Hepatocyte (in vitro differentiated cells): ENCODE measurements around the gene RRP15. TPM values are rescaled to one million over a fixed set of nuclear protein-coding genes. Genes with fewer than 3 reads are reported as not detected.

Experiments
- DNase-seq: peaks from one replicate; pipeline ENCODE4 v3.0.0-alpha.2; 2016; ENCODE audit warnings: low spot score
- H2AFZ ChIP-seq: fragments of 200-600 bp; sonication (generic); 2 replicates; pipeline ENCODE4 v1.6.0; 2016; ENCODE audit warnings: antibody characterized with exemption, mild to moderate bottlenecking
- H3K27ac ChIP-seq: fragments of 200-600 bp; sonication (generic); 2 replicates; pipeline ENCODE4 v1.5.1; 2016; ENCODE audit warnings: mild to moderate bottlenecking
- H3K27me3 ChIP-seq: fragments of 200-600 bp; sonication (generic); 2 replicates; pipeline ENCODE4 v1.6.1; 2016
- H3K36me3 ChIP-seq: fragments of 200-600 bp; sonication (generic); replicated peaks from 2 replicates; pipeline ENCODE4 v1.5.1; 2016; ENCODE audit warnings: low read depth; ENCODE audit not compliant: insufficient read depth
- H3K4me1 ChIP-seq: fragments of 200-600 bp; sonication (generic); 2 replicates; pipeline ENCODE4 v1.5.1; 2016; ENCODE audit warnings: mild to moderate bottlenecking, moderate library complexity; ENCODE audit not compliant: insufficient read depth
- H3K4me2 ChIP-seq: fragments of 200-600 bp; sonication (generic); 2 replicates; pipeline ENCODE4 v1.6.0; 2016
- H3K4me3 ChIP-seq: fragments of 200-600 bp; sonication (generic); 2 replicates; pipeline ENCODE4 v1.5.1; 2016; ENCODE audit warnings: mild to moderate bottlenecking
- H3K79me2 ChIP-seq: fragments of 200-600 bp; sonication (generic); 2 replicates; pipeline ENCODE4 v1.6.0; 2017; ENCODE audit warnings: mild to moderate bottlenecking
- H3K9me2 ChIP-seq: fragments of 200-600 bp; sonication (generic); replicated peaks from 2 replicates; pipeline ENCODE4 v1.6.0; 2017; ENCODE audit warnings: mild to moderate bottlenecking; ENCODE audit not compliant: insufficient read depth
- H3K9me3 ChIP-seq: fragments of 200-600 bp; sonication (generic); 2 replicates; pipeline ENCODE4 v1.5.1; 2016; ENCODE audit warnings: low read depth, mild to moderate bottlenecking
- H4K20me1 ChIP-seq: fragments of 200-600 bp; sonication (generic); 2 replicates; pipeline ENCODE4 v1.6.0; 2016; ENCODE audit warnings: mild to moderate bottlenecking; ENCODE audit not compliant: insufficient read depth, poor library complexity, severe bottlenecking
- EZH2 ChIP-seq: fragments of 200-600 bp; sonication (generic); IDR thresholded peaks from 2 replicates; pipeline ENCODE4 v1.6.1; 2016; ENCODE audit warnings: antibody characterized with exemption, mild to moderate bottlenecking, borderline replicate concordance
- EZH2phosphoT487 ChIP-seq: fragments of 200-600 bp; sonication (generic); IDR thresholded peaks from one replicate; pipeline ENCODE4 v1.6.1; 2018; ENCODE audit warnings: antibody characterized with exemption, mild to moderate bottlenecking, low read depth, moderate library complexity; ENCODE audit not compliant: unreplicated experiment, severe bottlenecking
- WGBS: methylation state at CpG from one replicate; pipeline ENCODE4 v1.1.6; 2016; ENCODE audit warnings: low lambda C conversion rate; ENCODE audit errors: missing lambda C conversion rate; 5-methylcytosine and 5-hydroxymethylcytosine counted together
- polyA plus RNA-seq: library from polyadenylated mRNA; unstranded; fragments of >200 nt; fragmentation: Nextera tagmentation; extraction: Ambion mirVana; gene quantifications from 2 replicates; pipeline ENCODE4 v1.2.1, GENCODE V29; 2016
- total RNA-seq: library from RNA; depleted of rRNA; stranded (reverse); fragments of >200 nt; gene quantifications from 2 replicates; pipeline ENCODE4 v1.2.3, GENCODE V29; 2014
- TF ChIP-seq, protein P1 (sequence below): fragments of 200-600 bp; sonication (generic); IDR thresholded peaks from 2 replicates; pipeline ENCODE4 v1.5.1; 2016; ENCODE audit warnings: antibody characterized with exemption, mild to moderate bottlenecking; ENCODE audit not compliant: poor library complexity

RRP15 gene
- total and polyA plus RNA-seq, 2 experiments from 2014 or later = 6.7 to 9.0 TPM

DNA sequence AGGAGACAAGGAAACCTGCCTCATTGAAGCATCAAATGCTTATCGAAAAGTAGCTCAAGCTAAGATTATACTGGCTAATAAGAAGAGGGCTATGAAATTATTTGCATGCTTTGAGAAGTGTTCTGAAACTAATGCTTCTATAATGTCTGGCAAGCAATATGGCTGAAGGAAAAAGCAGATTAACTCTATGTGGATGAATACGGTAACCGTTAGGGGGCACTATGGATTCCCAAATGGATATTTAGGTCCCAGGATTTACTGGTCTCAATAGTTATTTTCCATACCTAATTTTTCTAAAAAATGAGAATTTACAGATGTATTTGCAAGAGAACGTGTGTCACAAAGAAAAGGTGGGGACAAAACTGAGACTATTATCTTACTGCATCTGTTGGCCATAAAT lies 34.6 kb upstream of the RRP15 start:
- Histone ChIP-seq H3K4me1 (no peaks in the 10 kb centered on the region), H3K4me3 (no peak overlapping the region), H4K20me1 (no peaks in the 10 kb centered on the region), H3K36me3 (no peaks in the 10 kb centered on the region), H3K4me2 (no peak overlapping the region), H3K9me3 (no peaks in the 10 kb centered on the region), H3K27ac (no peak overlapping the region), H3K27me3 (no peaks in the 10 kb centered on the region), H3K79me2 (no peaks in the 10 kb centered on the region), H2AFZ (no peak overlapping the region), H3K9me2 (no peaks in the 10 kb centered on the region)
- TF ChIP-seq EZH2phosphoT487 = no peak
- no peak for TF ChIP-seq EZH2
- TF ChIP-seq, protein P1, sequence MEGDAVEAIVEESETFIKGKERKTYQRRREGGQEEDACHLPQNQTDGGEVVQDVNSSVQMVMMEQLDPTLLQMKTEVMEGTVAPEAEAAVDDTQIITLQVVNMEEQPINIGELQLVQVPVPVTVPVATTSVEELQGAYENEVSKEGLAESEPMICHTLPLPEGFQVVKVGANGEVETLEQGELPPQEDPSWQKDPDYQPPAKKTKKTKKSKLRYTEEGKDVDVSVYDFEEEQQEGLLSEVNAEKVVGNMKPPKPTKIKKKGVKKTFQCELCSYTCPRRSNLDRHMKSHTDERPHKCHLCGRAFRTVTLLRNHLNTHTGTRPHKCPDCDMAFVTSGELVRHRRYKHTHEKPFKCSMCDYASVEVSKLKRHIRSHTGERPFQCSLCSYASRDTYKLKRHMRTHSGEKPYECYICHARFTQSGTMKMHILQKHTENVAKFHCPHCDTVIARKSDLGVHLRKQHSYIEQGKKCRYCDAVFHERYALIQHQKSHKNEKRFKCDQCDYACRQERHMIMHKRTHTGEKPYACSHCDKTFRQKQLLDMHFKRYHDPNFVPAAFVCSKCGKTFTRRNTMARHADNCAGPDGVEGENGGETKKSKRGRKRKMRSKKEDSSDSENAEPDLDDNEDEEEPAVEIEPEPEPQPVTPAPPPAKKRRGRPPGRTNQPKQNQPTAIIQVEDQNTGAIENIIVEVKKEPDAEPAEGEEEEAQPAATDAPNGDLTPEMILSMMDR = no peak
- 72% methylated on average over 4 of the region's 4 CpGs for WGBS
- no peak for DNase-seq

DNA sequence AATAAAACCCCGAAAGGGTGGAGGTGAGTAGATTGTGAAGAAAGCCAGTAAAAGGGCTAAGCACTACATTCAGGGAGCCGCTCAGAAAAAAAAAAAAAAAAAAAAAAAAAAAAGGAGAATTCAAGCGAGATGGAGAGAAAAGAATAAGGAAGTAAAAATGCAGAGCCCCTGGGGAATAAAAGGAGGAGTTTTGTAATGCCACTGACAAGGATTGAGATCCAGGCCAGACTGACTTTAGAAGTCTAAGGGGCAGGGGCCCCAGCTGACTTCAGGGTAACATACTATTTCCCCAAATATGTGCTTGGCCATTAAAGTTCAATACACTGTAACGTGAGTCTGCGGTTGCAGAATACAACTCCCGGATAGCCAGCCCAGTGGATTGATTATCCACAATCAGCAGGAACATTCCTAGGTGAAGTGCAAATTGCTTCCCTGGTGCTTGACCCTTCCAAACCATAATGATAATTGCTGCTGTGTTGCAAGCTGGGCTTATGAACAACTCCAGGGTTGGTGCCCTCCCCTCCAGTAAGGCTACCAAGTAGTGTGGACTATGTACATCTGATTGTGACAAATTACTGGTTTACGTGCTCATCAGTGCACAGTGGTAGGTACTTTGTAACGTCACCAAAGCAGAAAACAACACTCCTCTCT lies 30.7 kb upstream of the RRP15 start:
- H3K36me3 ChIP-seq = no peaks in the 10 kb centered on the region
- 64% methylated on average over 8 of the region's 8 CpGs for WGBS
- no peak overlapping the region for H3K27ac ChIP-seq
- H3K4me2 ChIP-seq = no peak overlapping the region
- no peaks in the 10 kb centered on the region for H3K4me1 ChIP-seq
- H3K27me3 ChIP-seq = no peaks in the 10 kb centered on the region
- H3K9me3 ChIP-seq = no peaks in the 10 kb centered on the region
- H3K4me3 ChIP-seq = no peak overlapping the region
- no peaks in the 10 kb centered on the region for H3K9me2 ChIP-seq
- no peak for TF ChIP-seq EZH2phosphoT487
- H4K20me1 ChIP-seq = no peaks in the 10 kb centered on the region
- no peaks in the 10 kb centered on the region for H3K79me2 ChIP-seq
- no peak for DNase-seq
- no peak overlapping the region for H2AFZ ChIP-seq

DNA sequence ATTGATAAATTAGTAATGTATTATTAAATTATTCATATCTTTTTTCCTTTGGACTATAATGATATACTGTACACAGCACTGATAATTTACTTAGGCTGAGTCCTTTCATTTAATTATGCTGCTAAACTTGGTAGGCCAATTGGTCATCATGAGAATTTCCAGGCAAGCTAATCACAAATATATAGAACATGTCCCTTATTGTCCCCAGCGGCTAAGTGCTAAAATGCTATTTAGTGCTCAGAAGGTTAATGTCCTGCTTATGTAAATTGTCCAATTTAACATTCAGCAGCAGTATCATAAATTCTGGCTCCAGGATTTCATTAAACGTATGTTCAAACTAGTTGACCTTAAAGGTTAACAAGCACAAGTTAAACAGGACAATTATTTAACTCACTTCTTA lies 30.0 kb upstream of the RRP15 start:
- WGBS = 64% methylated on average over 2 of the region's 2 CpGs
- Histone ChIP-seq H3K9me3 (no peaks in the 10 kb centered on the region), H4K20me1 (no peaks in the 10 kb centered on the region), H3K79me2 (no peaks in the 10 kb centered on the region), H3K4me3 (no peak overlapping the region), H3K4me1 (no peaks in the 10 kb centered on the region), H3K36me3 (no peaks in the 10 kb centered on the region), H3K9me2 (no peaks in the 10 kb centered on the region), H3K27ac (no peak overlapping the region), H3K4me2 (no peak overlapping the region), H2AFZ (no peak overlapping the region), H3K27me3 (no peaks in the 10 kb centered on the region)
- no peak for DNase-seq
- no peak for TF ChIP-seq EZH2

DNA sequence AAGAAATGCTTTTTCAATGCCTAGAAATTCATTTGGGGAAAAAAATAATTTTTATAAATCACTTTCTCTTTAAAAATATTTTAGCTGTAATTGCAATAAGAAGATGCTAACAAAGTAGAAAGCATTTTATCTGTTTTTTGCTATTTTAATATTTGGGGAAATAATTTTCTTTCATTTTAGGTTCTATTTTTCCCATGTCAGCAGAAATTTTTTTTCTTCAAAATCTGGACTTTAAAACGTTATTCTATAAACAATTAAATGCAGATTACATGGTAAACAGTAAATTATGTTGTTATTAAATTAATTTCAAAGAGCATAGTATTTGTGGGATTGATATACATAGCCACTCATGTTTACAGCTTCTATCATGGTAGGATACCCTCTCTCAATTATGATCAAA lies 27.7 kb upstream of the RRP15 start:
- H3K79me2 ChIP-seq = no peaks in the 10 kb centered on the region
- H3K36me3 ChIP-seq = no peaks in the 10 kb centered on the region
- DNase-seq = no peak
- no peaks in the 10 kb centered on the region for H3K9me2 ChIP-seq
- H3K4me1 ChIP-seq = no peaks in the 10 kb centered on the region
- no peak overlapping the region for H3K27ac ChIP-seq
- H3K27me3 ChIP-seq = no peaks in the 10 kb centered on the region
- H4K20me1 ChIP-seq = no peaks in the 10 kb centered on the region
- no peak overlapping the region for H3K4me2 ChIP-seq
- WGBS = 32% methylated on average over 1 of the region's 1 CpG
- H3K9me3 ChIP-seq = no peaks in the 10 kb centered on the region
- no peak overlapping the region for H3K4me3 ChIP-seq
- TF ChIP-seq EZH2phosphoT487 = no peak
- TF ChIP-seq EZH2 = no peak
- TF ChIP-seq, protein P1 = no peak
- H2AFZ ChIP-seq = no peak overlapping the region
